GM12864 (cell line): Measurements from ENCODE around the gene DNM2.

Experiments used
- DNase-seq: peaks from one replicate; pipeline ENCODE4 v3.0.0-alpha.2; 2011; ENCODE audit warnings: low read depth
- H3K4me3 ChIP-seq: 2 replicates; pipeline ENCODE4 v1.5.1; 2011; ENCODE audit warnings: mild to moderate bottlenecking, low read depth, low read length, control low read depth
- TF ChIP-seq, protein P1 (sequence below): IDR thresholded peaks from 2 replicates; pipeline ENCODE4 v1.5.1; 2011; ENCODE audit warnings: low read depth, mild to moderate bottlenecking, moderate library complexity, low read length, control low read depth, inconsistent platforms; ENCODE audit errors: missing control alignments

The DNM2 gene

GRCh38 chr19:10701955-10702525 is 15.8 kb upstream of the DNM2 start:
- DNase-seq = no peak
- TF ChIP-seq, protein P1, sequence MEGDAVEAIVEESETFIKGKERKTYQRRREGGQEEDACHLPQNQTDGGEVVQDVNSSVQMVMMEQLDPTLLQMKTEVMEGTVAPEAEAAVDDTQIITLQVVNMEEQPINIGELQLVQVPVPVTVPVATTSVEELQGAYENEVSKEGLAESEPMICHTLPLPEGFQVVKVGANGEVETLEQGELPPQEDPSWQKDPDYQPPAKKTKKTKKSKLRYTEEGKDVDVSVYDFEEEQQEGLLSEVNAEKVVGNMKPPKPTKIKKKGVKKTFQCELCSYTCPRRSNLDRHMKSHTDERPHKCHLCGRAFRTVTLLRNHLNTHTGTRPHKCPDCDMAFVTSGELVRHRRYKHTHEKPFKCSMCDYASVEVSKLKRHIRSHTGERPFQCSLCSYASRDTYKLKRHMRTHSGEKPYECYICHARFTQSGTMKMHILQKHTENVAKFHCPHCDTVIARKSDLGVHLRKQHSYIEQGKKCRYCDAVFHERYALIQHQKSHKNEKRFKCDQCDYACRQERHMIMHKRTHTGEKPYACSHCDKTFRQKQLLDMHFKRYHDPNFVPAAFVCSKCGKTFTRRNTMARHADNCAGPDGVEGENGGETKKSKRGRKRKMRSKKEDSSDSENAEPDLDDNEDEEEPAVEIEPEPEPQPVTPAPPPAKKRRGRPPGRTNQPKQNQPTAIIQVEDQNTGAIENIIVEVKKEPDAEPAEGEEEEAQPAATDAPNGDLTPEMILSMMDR = no peak
- H3K4me3 ChIP-seq = peak overlapping the region; percentile 88

DNA sequence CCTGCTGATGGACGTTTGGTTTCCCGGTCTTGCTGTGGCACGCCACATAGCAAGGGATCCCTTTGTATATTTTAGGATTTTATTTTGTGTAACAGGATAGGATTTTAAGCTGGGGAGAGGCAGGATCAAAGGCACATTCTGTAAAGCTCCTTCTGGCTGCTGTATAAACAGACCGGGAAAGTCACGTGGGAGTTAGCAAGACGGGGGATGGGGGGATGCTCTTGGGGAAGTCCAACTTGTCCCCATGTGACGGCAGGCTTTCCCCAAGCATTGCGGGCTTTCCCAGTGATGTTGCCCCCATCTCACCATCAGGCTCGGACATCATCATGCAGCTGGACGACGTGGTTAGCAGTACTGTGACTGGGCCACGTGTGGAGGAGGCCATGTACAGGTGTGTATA is 10.9 kb upstream of the DNM2 start:
- TF ChIP-seq, protein P1 = no peak
- DNase-seq = no peak
- H3K4me3 ChIP-seq = no peak overlapping the region

- TF ChIP-seq, protein P1 = no peak
- no peak overlapping the region for H3K4me3 ChIP-seq
- no peak for DNase-seq
Measured at GRCh38 chr19:10707440-10707839, 10.4 kb upstream of the DNM2 start.

DNA sequence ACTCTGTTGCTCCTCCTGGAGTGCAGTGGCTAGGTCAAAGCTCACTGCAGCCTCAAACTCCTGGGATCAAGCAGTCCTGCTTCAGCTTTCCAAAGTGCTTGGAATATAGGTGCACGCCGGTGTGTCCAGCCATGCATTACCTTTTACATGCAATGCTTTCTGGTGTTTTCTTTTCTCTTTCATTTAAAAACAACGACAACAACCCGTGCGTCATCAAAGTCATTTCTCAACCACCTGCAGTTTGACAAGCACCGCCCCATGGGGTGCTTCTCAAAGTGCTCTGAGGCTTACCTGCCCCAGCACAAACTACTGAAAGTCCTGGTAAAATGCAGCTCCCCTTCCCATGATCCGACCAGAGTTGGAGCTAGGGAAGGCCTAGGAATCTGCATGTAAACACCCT is 9.6 kb upstream of the DNM2 start:
- H3K4me3 ChIP-seq = no peak overlapping the region
- TF ChIP-seq, protein P1 = no peak
- DNase-seq = no peak

- TF ChIP-seq, protein P1 = no peak
- H3K4me3 ChIP-seq = no peak overlapping the region
- no peak for DNase-seq
Measured at GRCh38 chr19:10712045-10712444, 5.8 kb upstream of the DNM2 start.

- TF ChIP-seq, protein P1 = no peak
- no peak for DNase-seq
- H3K4me3 ChIP-seq = no peak overlapping the region
Measured at GRCh38 chr19:10712754-10713153, 5.1 kb upstream of the DNM2 start.

GRCh38 chr19:10713317-10713716 is 4.6 kb upstream of the DNM2 start:
- no peak overlapping the region for H3K4me3 ChIP-seq
- DNase-seq = no peak

More at GRCh38 chr19:10713317-10713716, 4.6 kb upstream of the DNM2 start:
- TF ChIP-seq, protein P1 = no peak
